Tibial nerve (tissue), 4 donors: ENCODE results near the gene PPP4R3B. TPM values are rescaled to one million over a fixed set of nuclear protein-coding genes. Genes with fewer than 3 reads are reported as not detected.

ENCODE experiments used
- DNase-seq, 2 donors: peaks; one replicate each; pipeline ENCODE4 v3.0.0-alpha.2; 2019; ENCODE audit warnings: low spot score in 2 of 2
- H3K27ac ChIP-seq, 4 donors: fragments of 200-600 bp; sonication (generic) in 3 of 4; one replicate each; pipeline ENCODE4 v1.5.1; 2017 to 2019; ENCODE audit warnings: mild to moderate bottlenecking in 1 of 4
- H3K27me3 ChIP-seq, 2 donors: fragments of 200-600 bp; sonication (generic) in 1 of 2; one replicate each; pipeline versions ENCODE4 v1.5.1 to v1.6.0; 2017 to 2019
- H3K36me3 ChIP-seq, 3 donors: fragments of 200-600 bp; sonication (generic); one replicate each; pipeline ENCODE4 v1.5.1; 2018 to 2019
- H3K4me1 ChIP-seq, 4 donors: fragments of 200-600 bp; sonication (generic) in 3 of 4; one replicate each; pipeline ENCODE4 v1.5.1; 2017 to 2019
- H3K4me3 ChIP-seq, 4 donors: fragments of 200-600 bp; sonication (generic) in 3 of 4; one replicate each; pipeline ENCODE4 v1.5.1; 2017 to 2019; ENCODE audit warnings: mild to moderate bottlenecking in 1 of 4, moderate library complexity in 1 of 4
- H3K9me3 ChIP-seq, 4 donors: fragments of 200-600 bp; sonication (generic) in 3 of 4; one replicate each; pipeline ENCODE4 v1.5.1; 2017 to 2019
- EP300 ChIP-seq, 2 donors: sonication (generic); formaldehyde crosslinking; IDR thresholded peaks; one replicate each; pipeline ENCODE4 v1.6.1; 2017; ENCODE audit warnings: antibody characterized with exemption in 2 of 2, mild to moderate bottlenecking in 1 of 2
- POLR2A ChIP-seq, 2 donors: fragments of 450-650 bp; IDR thresholded peaks; one replicate each; pipeline ENCODE4 v1.6.1; 2017; ENCODE audit warnings: antibody characterized with exemption in 2 of 2, mild to moderate bottlenecking in 2 of 2, moderate library complexity in 2 of 2
- WGBS, 2 donors: methylation state at CpG; one replicate each; pipeline ENCODE4 v1.1.5; 2018; 5-methylcytosine and 5-hydroxymethylcytosine counted together
- total RNA-seq, 4 donors: library from RNA; depleted of rRNA; stranded (reverse); fragments of >200 nt; gene quantifications; one replicate each; pipeline ENCODE4 v1.1.0, GENCODE V29; 2016
- TF ChIP-seq, protein P1 (sequence below), 5 experiments: fragments of 200-600 bp in 3 of 5; fragments of 450-650 bp in 2 of 5; sonication (generic) in 3 of 5; IDR thresholded peaks; one replicate each; pipeline ENCODE4 v1.5.1; 2016 to 2019; ENCODE audit warnings: antibody characterized with exemption in 5 of 5, mild to moderate bottlenecking in 3 of 5, moderate library complexity in 2 of 5

Gene PPP4R3B
- total RNA-seq, 4 donors from 2014 or later, result 53.1 to 65.1 (median 57.8) TPM

- TF ChIP-seq, protein P1, sequence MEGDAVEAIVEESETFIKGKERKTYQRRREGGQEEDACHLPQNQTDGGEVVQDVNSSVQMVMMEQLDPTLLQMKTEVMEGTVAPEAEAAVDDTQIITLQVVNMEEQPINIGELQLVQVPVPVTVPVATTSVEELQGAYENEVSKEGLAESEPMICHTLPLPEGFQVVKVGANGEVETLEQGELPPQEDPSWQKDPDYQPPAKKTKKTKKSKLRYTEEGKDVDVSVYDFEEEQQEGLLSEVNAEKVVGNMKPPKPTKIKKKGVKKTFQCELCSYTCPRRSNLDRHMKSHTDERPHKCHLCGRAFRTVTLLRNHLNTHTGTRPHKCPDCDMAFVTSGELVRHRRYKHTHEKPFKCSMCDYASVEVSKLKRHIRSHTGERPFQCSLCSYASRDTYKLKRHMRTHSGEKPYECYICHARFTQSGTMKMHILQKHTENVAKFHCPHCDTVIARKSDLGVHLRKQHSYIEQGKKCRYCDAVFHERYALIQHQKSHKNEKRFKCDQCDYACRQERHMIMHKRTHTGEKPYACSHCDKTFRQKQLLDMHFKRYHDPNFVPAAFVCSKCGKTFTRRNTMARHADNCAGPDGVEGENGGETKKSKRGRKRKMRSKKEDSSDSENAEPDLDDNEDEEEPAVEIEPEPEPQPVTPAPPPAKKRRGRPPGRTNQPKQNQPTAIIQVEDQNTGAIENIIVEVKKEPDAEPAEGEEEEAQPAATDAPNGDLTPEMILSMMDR (IDR thresholded peaks at IDR 0.05), result no peak
- TF ChIP-seq EP300 (IDR thresholded peaks at IDR 0.05) (peak in 1 of 2 donors; percentile 5), POLR2A (IDR thresholded peaks at IDR 0.05) (no peak)
- peak in 1 of 2 donors; percentile 16 for DNase-seq
- H3K27ac ChIP-seq, result peak overlapping the region; percentile 91 to 99 (median 96)
- H3K27me3 ChIP-seq, result no peaks in the 10 kb centered on the region
- WGBS, 2 donors, result 1% methylated on average over 24 of the region's 24 CpGs
- no peaks in the 10 kb centered on the region for H3K9me3 ChIP-seq
- peak overlapping the region; percentile 70 to 89 (median 84) for H3K4me3 ChIP-seq
- peaks cover 0 to 38% (median 4%) of the 10 kb centered on the region in 3 donors for H3K36me3 ChIP-seq
- peaks cover 0 to 57% (median 21%) of the 10 kb centered on the region in 4 donors for H3K4me1 ChIP-seq
Measured at GRCh38 chr2:55616551-55617174, 759 bp downstream of the PPP4R3B start.

DNA sequence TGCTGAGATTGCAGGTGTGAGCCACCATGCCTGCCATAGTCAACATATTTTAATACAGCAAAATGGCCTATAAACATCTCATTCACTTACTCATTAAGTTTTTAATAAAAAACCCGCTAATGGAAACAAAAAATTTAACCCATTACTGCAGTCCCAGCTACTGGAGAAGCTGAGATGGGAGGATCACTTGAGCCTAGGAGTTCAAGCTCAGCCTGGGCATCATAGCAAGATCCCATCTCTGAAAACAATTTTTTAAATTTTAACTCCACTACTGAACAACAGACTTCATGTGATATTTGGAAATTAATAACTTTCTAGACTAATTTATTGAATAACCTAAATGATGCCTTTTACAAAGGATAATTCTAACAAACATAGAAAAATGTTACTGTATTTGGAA lies 5.4 kb downstream of the PPP4R3B start:
- Histone ChIP-seq H3K27me3 (no peaks in the 10 kb centered on the region), H3K36me3 (peaks cover 2 to 42% (median 9%) of the 10 kb centered on the region in 3 donors), H3K9me3 (no peaks in the 10 kb centered on the region), H3K27ac (no peak overlapping the region), H3K4me3 (no peak overlapping the region), H3K4me1 (peaks cover 0 to 56% (median 6%) of the 10 kb centered on the region in 4 donors)
- TF ChIP-seq EP300 (IDR thresholded peaks at IDR 0.05) (no peak), POLR2A (IDR thresholded peaks at IDR 0.05) (no peak)
- TF ChIP-seq, protein P1 (IDR thresholded peaks at IDR 0.05), result no peak
- DNase-seq, result no peak
- WGBS, 2 donors, result 82 to 92% methylated on average over 1 of the region's 1 CpG

- H3K27me3 ChIP-seq, result no peaks in the 10 kb centered on the region
- H3K9me3 ChIP-seq, result no peaks in the 10 kb centered on the region
- H3K4me3 ChIP-seq, result no peak overlapping the region
- H3K36me3 ChIP-seq, result peaks cover 2 to 48% (median 9%) of the 10 kb centered on the region in 3 donors
- no peak for DNase-seq
- TF ChIP-seq, protein P1 (IDR thresholded peaks at IDR 0.05), result no peak
- no peak for TF ChIP-seq EP300 (IDR thresholded peaks at IDR 0.05)
- TF ChIP-seq POLR2A (IDR thresholded peaks at IDR 0.05), result no peak
- H3K4me1 ChIP-seq, result peaks cover 0 to 54% (median 6%) of the 10 kb centered on the region in 4 donors
- no peak overlapping the region for H3K27ac ChIP-seq
- 94 to 97% methylated on average over 3 of the region's 3 CpGs for WGBS, 2 donors
Measured at GRCh38 chr2:55610954-55611743, 6.3 kb downstream of the PPP4R3B start.

DNA sequence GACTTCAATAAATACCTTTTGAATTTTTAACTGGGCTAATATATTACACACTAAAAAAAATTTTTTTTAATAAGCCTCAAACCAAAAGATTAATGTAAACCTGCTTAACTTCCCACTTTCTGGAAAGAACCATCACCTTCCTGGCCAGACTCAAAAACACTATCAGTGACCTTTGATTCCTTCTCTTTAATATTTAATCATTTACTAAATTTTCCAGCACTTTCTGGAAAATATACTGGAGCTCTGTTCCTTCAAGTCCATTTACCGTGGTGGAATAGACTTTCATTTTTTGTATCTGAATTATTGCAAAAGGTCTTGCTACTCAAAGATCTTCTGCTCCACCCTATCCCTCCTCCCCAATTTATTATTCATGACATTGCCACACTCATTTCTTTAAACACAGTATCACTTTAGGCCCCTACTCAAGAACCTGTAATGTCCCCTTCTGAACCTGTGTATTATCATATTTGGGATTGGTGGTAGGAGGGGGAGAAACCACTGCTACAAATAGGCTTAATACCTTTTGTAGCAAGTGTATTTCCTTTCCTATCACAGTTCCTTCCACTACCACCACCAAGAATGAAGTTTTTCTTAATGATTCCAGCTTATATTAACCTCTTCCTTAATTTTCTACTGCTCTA lies 7.4 kb downstream of the PPP4R3B start:
- TF ChIP-seq EP300 (IDR thresholded peaks at IDR 0.05), result no peak
- no peak for TF ChIP-seq POLR2A (IDR thresholded peaks at IDR 0.05)
- TF ChIP-seq, protein P1 (IDR thresholded peaks at IDR 0.05), result no peak
- no peak for DNase-seq
- 57 to 60% methylated on average over 1 of the region's 1 CpG for WGBS, 2 donors
- Histone ChIP-seq H3K27me3 (no peaks in the 10 kb centered on the region), H3K27ac (no peak overlapping the region), H3K36me3 (peaks cover 2 to 48% (median 9%) of the 10 kb centered on the region in 3 donors), H3K4me1 (peaks cover 0 to 43% (median 3%) of the 10 kb centered on the region in 4 donors), H3K9me3 (no peaks in the 10 kb centered on the region), H3K4me3 (no peak overlapping the region)
